ENCODE data around the gene PKD2L1.

DNA sequence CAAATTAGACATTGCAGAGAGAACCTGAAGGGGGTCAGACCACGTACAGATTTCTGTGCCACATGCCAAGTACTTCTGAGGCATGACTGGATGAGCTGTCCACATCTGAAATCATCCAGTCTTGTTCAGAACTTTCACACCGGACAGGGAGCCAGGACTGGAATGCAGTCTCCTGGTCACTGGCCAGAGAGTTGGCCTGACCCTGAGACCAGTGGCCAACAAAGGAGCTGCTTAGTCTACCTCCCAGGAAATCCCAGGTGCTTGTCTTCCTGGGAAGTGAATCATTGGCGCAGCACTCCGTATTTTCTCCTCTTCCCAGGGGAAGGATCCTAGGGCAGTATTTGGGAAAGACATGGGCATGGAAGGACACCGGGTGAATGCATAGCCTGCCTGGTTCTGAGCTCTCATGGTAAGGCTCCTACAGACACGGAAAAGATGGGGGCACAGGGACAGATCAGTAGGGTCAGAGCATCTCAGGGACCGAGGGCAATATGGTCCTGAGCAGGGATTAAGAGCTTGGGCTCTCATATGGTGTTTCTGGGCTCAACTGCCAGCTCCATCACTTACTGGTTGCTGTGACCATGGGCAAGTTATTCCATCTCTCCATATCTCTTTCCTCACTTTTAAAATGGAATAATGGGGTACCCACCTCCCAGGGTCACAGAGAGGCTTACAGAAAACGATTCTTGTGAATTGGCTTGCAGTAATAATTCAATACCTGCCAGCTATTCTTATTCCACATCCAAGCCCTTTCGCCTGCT lies 15.7 kb upstream of the PKD2L1 start:
- no peak for TF ChIP-seq EP300 (IDR thresholded peaks at IDR 0.05; ENCODE audit: borderline replicate concordance in 1 of 2, low read depth in 2 of 2, low read length in 2 of 2)
- TF ChIP-seq, protein P1, sequence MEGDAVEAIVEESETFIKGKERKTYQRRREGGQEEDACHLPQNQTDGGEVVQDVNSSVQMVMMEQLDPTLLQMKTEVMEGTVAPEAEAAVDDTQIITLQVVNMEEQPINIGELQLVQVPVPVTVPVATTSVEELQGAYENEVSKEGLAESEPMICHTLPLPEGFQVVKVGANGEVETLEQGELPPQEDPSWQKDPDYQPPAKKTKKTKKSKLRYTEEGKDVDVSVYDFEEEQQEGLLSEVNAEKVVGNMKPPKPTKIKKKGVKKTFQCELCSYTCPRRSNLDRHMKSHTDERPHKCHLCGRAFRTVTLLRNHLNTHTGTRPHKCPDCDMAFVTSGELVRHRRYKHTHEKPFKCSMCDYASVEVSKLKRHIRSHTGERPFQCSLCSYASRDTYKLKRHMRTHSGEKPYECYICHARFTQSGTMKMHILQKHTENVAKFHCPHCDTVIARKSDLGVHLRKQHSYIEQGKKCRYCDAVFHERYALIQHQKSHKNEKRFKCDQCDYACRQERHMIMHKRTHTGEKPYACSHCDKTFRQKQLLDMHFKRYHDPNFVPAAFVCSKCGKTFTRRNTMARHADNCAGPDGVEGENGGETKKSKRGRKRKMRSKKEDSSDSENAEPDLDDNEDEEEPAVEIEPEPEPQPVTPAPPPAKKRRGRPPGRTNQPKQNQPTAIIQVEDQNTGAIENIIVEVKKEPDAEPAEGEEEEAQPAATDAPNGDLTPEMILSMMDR (IDR thresholded peaks at IDR 0.05; ENCODE audit: control extremely low read depth in 1 of 3, insufficient read depth in 1 of 3, low read depth in 1 of 3, low read length in 3 of 3): no peak
- TF ChIP-seq GABPA (IDR thresholded peaks at IDR 0.05; ENCODE audit: borderline replicate concordance, insufficient read depth, low read length): no peak
- no peak for TF ChIP-seq POLR2AphosphoS5 (IDR thresholded peaks at IDR 0.05; ENCODE audit: low read depth, low read length)
- TF ChIP-seq, protein P2, sequence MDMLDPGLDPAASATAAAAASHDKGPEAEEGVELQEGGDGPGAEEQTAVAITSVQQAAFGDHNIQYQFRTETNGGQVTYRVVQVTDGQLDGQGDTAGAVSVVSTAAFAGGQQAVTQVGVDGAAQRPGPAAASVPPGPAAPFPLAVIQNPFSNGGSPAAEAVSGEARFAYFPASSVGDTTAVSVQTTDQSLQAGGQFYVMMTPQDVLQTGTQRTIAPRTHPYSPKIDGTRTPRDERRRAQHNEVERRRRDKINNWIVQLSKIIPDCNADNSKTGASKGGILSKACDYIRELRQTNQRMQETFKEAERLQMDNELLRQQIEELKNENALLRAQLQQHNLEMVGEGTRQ (IDR thresholded peaks at IDR 0.05; ENCODE audit: low read length): no peak
- TF ChIP-seq, protein P3, sequence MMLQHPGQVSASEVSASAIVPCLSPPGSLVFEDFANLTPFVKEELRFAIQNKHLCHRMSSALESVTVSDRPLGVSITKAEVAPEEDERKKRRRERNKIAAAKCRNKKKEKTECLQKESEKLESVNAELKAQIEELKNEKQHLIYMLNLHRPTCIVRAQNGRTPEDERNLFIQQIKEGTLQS (IDR thresholded peaks at IDR 0.05; ENCODE audit: insufficient read depth, low read depth, low read length): no peak
- TF ChIP-seq SIX5 (IDR thresholded peaks at IDR 0.05; ENCODE audit: low read depth, low read length): no peak
- TF ChIP-seq NANOG (IDR thresholded peaks at IDR 0.05; ENCODE audit: insufficient read depth, low read depth, low read length, poor library complexity, severe bottlenecking): no peak

All from H1 (cell line).